GM12892 (cell line): Measurements from ENCODE around the gene STEAP1B.

Experiments used
- POLR2A ChIP-seq: IDR thresholded peaks from 2 replicates; pipeline ENCODE4 v1.6.1; 2011; ENCODE audit warnings: low read depth, low read length, control low read depth
- POLR2AphosphoS5 ChIP-seq: IDR thresholded peaks from 2 replicates; pipeline ENCODE4 v1.6.1; 2011; ENCODE audit warnings: low read depth, low read length, control low read depth

GRCh38 chr7:22404421-22405023, 95.5 kb downstream of the STEAP1B start:
- no peak for TF ChIP-seq POLR2AphosphoS5
- TF ChIP-seq POLR2A, result no peak
